Measurements from ENCODE around the gene SCYL1. TPM values are rescaled to one million over a fixed set of nuclear protein-coding genes. Genes with fewer than 3 reads are reported as not detected.

The SCYL1 gene
- total RNA-seq, 1 donor from 2014 or later, result 95.8 TPM

- peaks cover 6% of the 10 kb centered on the region for H3K4me1 Mint-ChIP-seq (ENCODE audit: low read depth)
These were observed 14.2 kb downstream of the SCYL1 start for GRCh38 chr11:65538915-65539743.

GRCh38 chr11:65539744-65540289, 14.9 kb downstream of the SCYL1 start:
- peak overlapping the region; percentile 55 for H3K27ac Mint-ChIP-seq
- intact Hi-C loops (cut with micrococcal nuclease), result loop anchor here (1.0 to 2.0 kb wide), 4 partner anchors 15 to 75 kb away; partner anchors contain the start of genes MAP3K11, PCNX3, SCYL1 and ZNRD2
- DNase-seq (ENCODE audit: low spot score), result no peak
- no peaks in the 10 kb centered on the region for H3K27me3 Mint-ChIP-seq (ENCODE audit: low read depth)
- H3K9me3 Mint-ChIP-seq, result no peaks in the 10 kb centered on the region
- H3K4me1 Mint-ChIP-seq (ENCODE audit: low read depth), result peaks cover 12% of the 10 kb centered on the region
- H3K36me3 Mint-ChIP-seq (ENCODE audit: low read depth), result peaks cover 44% of the 10 kb centered on the region
- peak overlapping the region; percentile 81 for H3K4me3 Mint-ChIP-seq (ENCODE audit: low read depth)

More at GRCh38 chr11:65538915-65539743, 14.2 kb downstream of the SCYL1 start:
- DNase-seq (ENCODE audit: low spot score), result no peak
- H3K27me3 Mint-ChIP-seq (ENCODE audit: low read depth), result no peaks in the 10 kb centered on the region
- no peak overlapping the region for H3K4me3 Mint-ChIP-seq (ENCODE audit: low read depth)
- H3K27ac Mint-ChIP-seq, result no peak overlapping the region
- intact Hi-C loops (cut with micrococcal nuclease), result no loop called here
- no peaks in the 10 kb centered on the region for H3K9me3 Mint-ChIP-seq
- peaks cover 41% of the 10 kb centered on the region for H3K36me3 Mint-ChIP-seq (ENCODE audit: low read depth)

GRCh38 chr11:65540290-65541092, 15.6 kb downstream of the SCYL1 start:
- no peaks in the 10 kb centered on the region for H3K27me3 Mint-ChIP-seq (ENCODE audit: low read depth)
- H3K4me3 Mint-ChIP-seq (ENCODE audit: low read depth), result peak overlapping the region; percentile 81
- intact Hi-C loops (cut with micrococcal nuclease), result loop anchor here (1.0 to 2.0 kb wide), 4 partner anchors 16 to 74 kb away; partner anchors contain the start of genes MAP3K11, PCNX3, SCYL1 and ZNRD2
- no peaks in the 10 kb centered on the region for H3K9me3 Mint-ChIP-seq
- peaks cover 43% of the 10 kb centered on the region for H3K36me3 Mint-ChIP-seq (ENCODE audit: low read depth)
- peak; percentile 86 for DNase-seq (ENCODE audit: low spot score)
- H3K27ac Mint-ChIP-seq, result peak overlapping the region; percentile 70
- H3K4me1 Mint-ChIP-seq (ENCODE audit: low read depth), result peaks cover 18% of the 10 kb centered on the region

- intact Hi-C loops (cut with micrococcal nuclease), result loop anchor here (2.0 kb wide), 3 partner anchors 17 to 73 kb away; partner anchors contain the start of genes MAP3K11, PCNX3 and SCYL1
- Mint-ChIP-seq H3K9me3 (no peaks in the 10 kb centered on the region), H3K4me3 (ENCODE audit: low read depth) (peak overlapping the region; percentile 81), H3K27ac (peak overlapping the region; percentile 70), H3K27me3 (ENCODE audit: low read depth) (no peaks in the 10 kb centered on the region), H3K4me1 (ENCODE audit: low read depth) (peaks cover 25% of the 10 kb centered on the region), H3K36me3 (ENCODE audit: low read depth) (peaks cover 44% of the 10 kb centered on the region)
- DNase-seq (ENCODE audit: low spot score), result no peak
These were observed 16.5 kb downstream of the SCYL1 start for GRCh38 chr11:65541093-65541982.

GRCh38 chr11:65542738-65543390, 18.0 kb downstream of the SCYL1 start:
- DNase-seq (ENCODE audit: low spot score), result no peak
- H3K4me1 Mint-ChIP-seq (ENCODE audit: low read depth), result peaks cover 28% of the 10 kb centered on the region
- H3K36me3 Mint-ChIP-seq (ENCODE audit: low read depth), result peaks cover 39% of the 10 kb centered on the region
- no peaks in the 10 kb centered on the region for H3K9me3 Mint-ChIP-seq
- no peaks in the 10 kb centered on the region for H3K27me3 Mint-ChIP-seq (ENCODE audit: low read depth)
- intact Hi-C loops (cut with micrococcal nuclease), result no loop called here
- no peak overlapping the region for H3K4me3 Mint-ChIP-seq (ENCODE audit: low read depth)
- H3K27ac Mint-ChIP-seq, result no peak overlapping the region

- DNase-seq (ENCODE audit: low spot score), result no peak
- H3K9me3 Mint-ChIP-seq, result no peaks in the 10 kb centered on the region
- intact Hi-C loops (cut with micrococcal nuclease), result loop anchor here (1.0 kb wide), 2 partner anchors 24 to 29 kb away; partner anchors contain the start of gene ZNRD2
- peak overlapping the region; percentile 81 for H3K27ac Mint-ChIP-seq
- H3K4me3 Mint-ChIP-seq (ENCODE audit: low read depth), result peak overlapping the region; percentile 76
- H3K27me3 Mint-ChIP-seq (ENCODE audit: low read depth), result no peaks in the 10 kb centered on the region
- peaks cover 35% of the 10 kb centered on the region for H3K4me1 Mint-ChIP-seq (ENCODE audit: low read depth)
- H3K36me3 Mint-ChIP-seq (ENCODE audit: low read depth), result peaks cover 55% of the 10 kb centered on the region
These were observed 21.0 kb downstream of the SCYL1 start for GRCh38 chr11:65545853-65546216.

- peaks cover 60% of the 10 kb centered on the region for H3K36me3 Mint-ChIP-seq (ENCODE audit: low read depth)
- H3K27ac Mint-ChIP-seq, result peak overlapping the region; percentile 81
- H3K27me3 Mint-ChIP-seq (ENCODE audit: low read depth), result no peaks in the 10 kb centered on the region
- intact Hi-C loops (cut with micrococcal nuclease), result loop anchor here (1.0 kb wide), 2 partner anchors 24 to 29 kb away; partner anchors contain the start of gene ZNRD2
- H3K4me1 Mint-ChIP-seq (ENCODE audit: low read depth), result peaks cover 35% of the 10 kb centered on the region
- DNase-seq (ENCODE audit: low spot score), result peak; percentile 97
- H3K4me3 Mint-ChIP-seq (ENCODE audit: low read depth), result peak overlapping the region; percentile 76
- no peaks in the 10 kb centered on the region for H3K9me3 Mint-ChIP-seq
These were observed 21.5 kb downstream of the SCYL1 start for GRCh38 chr11:65546217-65546958.

- Mint-ChIP-seq H3K4me1 (ENCODE audit: low read depth) (peaks cover 44% of the 10 kb centered on the region), H3K9me3 (no peaks in the 10 kb centered on the region), H3K27me3 (ENCODE audit: low read depth) (no peaks in the 10 kb centered on the region), H3K27ac (peak overlapping the region; percentile 20), H3K4me3 (ENCODE audit: low read depth) (no peak overlapping the region), H3K36me3 (ENCODE audit: low read depth) (peaks cover 67% of the 10 kb centered on the region)
- no peak for DNase-seq (ENCODE audit: low spot score)
- intact Hi-C loops (cut with micrococcal nuclease), result no loop called here
These were observed 22.7 kb downstream of the SCYL1 start for GRCh38 chr11:65547446-65548125.

- Mint-ChIP-seq H3K27ac (peak overlapping the region; percentile 20), H3K4me3 (ENCODE audit: low read depth) (peak overlapping the region; percentile 14), H3K27me3 (ENCODE audit: low read depth) (no peaks in the 10 kb centered on the region), H3K9me3 (no peaks in the 10 kb centered on the region), H3K36me3 (ENCODE audit: low read depth) (peaks cover 63% of the 10 kb centered on the region), H3K4me1 (ENCODE audit: low read depth) (peaks cover 48% of the 10 kb centered on the region)
- intact Hi-C loops (cut with micrococcal nuclease), result no loop called here
- no peak for DNase-seq (ENCODE audit: low spot score)
These were observed 23.5 kb downstream of the SCYL1 start for GRCh38 chr11:65548395-65548794.

GRCh38 chr11:65549096-65549495, 24.2 kb downstream of the SCYL1 start:
- DNase-seq (ENCODE audit: low spot score), result no peak
- Mint-ChIP-seq H3K36me3 (ENCODE audit: low read depth) (peaks cover 59% of the 10 kb centered on the region), H3K9me3 (no peaks in the 10 kb centered on the region), H3K27ac (no peak overlapping the region), H3K4me1 (ENCODE audit: low read depth) (peaks cover 48% of the 10 kb centered on the region), H3K27me3 (ENCODE audit: low read depth) (no peaks in the 10 kb centered on the region), H3K4me3 (ENCODE audit: low read depth) (no peak overlapping the region)
- intact Hi-C loops (cut with micrococcal nuclease), result no loop called here
